GM23338 (cell line): ENCODE measurements around the gene MYCBP2. TPM values are rescaled to one million over a fixed set of nuclear protein-coding genes. Genes with fewer than 3 reads are reported as not detected.

ENCODE experiments used
- CREB1 ChIP-seq: fragments of 250-450 bp; sonication (Bioruptor Pico); IDR thresholded peaks from 2 replicates; pipeline ENCODE4 v1.5.0; 2020; ENCODE audit warnings: low read depth, mild to moderate bottlenecking, moderate library complexity
- EZH2 ChIP-seq: fragments of 200-600 bp; sonication (generic); IDR thresholded peaks from one replicate; pipeline ENCODE4 v1.8.0; 2017; ENCODE audit warnings: antibody characterized with exemption, mild to moderate bottlenecking, low read depth; ENCODE audit not compliant: unreplicated experiment
- POLR2AphosphoS5 ChIP-seq: IDR thresholded peaks from 2 replicates; pipeline ENCODE4 v1.6.1; 2016; ENCODE audit warnings: antibody characterized with exemption, low read depth
- STAT1 ChIP-seq: IDR thresholded peaks from one replicate; pipeline ENCODE4 v1.6.1; 2016; ENCODE audit warnings: antibody characterized with exemption; ENCODE audit not compliant: unreplicated experiment
- ZNF331 ChIP-seq: fragments of 250-450 bp; sonication (Bioruptor Pico); IDR thresholded peaks from 2 replicates; pipeline ENCODE4 v1.5.0; 2020; ENCODE audit warnings: low read depth, mild to moderate bottlenecking, moderate library complexity
- polyA plus RNA-seq: library from polyadenylated mRNA; unstranded; fragments of >200 nt; fragmentation: Nextera tagmentation; extraction: Ambion mirVana; gene quantifications from 2 replicates; pipeline ENCODE4 v1.2.1, GENCODE V29; 2016
- total RNA-seq: library from RNA; depleted of rRNA; stranded (reverse); fragments of >200 nt; shearing (Covaris generic); gene quantifications from 2 replicates; pipeline ENCODE4 v1.2.3, GENCODE V29; 2014
- TF ChIP-seq, protein P1 (sequence below): fragments of 250-450 bp; sonication (Bioruptor Pico); IDR thresholded peaks from 2 replicates; pipeline ENCODE4 v1.5.0; 2020; ENCODE audit warnings: mild to moderate bottlenecking, moderate library complexity
- TF ChIP-seq, protein P2 (sequence below): IDR thresholded peaks from 2 replicates; pipeline ENCODE4 v1.6.1; 2016; ENCODE audit warnings: antibody characterized with exemption
- TF ChIP-seq, protein P3 (sequence below), 2 experiments: fragments of 200-600 bp in 1 of 2; sonication (generic) in 1 of 2; conservative IDR thresholded peaks; 2 replicates each; pipeline versions ENCODE4 v1.5.1 to v1.6.1; 2016 to 2017; ENCODE audit warnings: antibody characterized with exemption in 2 of 2, low read depth in 2 of 2, mild to moderate bottlenecking in 2 of 2, moderate library complexity in 1 of 2

MYCBP2 gene
- total and polyA plus RNA-seq, 2 experiments from 2014 or later, result 54.6 to 77.2 TPM

DNA sequence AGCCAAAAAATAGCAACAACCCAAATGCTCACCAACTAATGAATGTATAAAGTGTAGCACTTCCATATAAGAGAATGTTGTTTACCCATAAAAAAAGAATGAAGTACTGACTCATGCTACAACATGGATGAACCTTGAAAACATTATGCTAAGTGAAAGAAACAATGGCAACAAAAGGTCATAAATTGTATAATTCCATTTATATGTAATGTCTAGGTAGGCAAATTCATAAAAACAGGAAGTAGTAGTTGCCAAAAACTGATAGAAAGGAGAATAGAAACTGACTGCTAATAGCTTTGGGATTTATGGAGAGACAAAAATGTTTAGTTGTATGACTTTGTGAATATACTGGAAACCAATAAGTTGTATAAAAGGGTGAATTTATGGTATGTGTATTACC lies 21.6 kb downstream of the MYCBP2 start (continued):
- TF ChIP-seq, protein P1, sequence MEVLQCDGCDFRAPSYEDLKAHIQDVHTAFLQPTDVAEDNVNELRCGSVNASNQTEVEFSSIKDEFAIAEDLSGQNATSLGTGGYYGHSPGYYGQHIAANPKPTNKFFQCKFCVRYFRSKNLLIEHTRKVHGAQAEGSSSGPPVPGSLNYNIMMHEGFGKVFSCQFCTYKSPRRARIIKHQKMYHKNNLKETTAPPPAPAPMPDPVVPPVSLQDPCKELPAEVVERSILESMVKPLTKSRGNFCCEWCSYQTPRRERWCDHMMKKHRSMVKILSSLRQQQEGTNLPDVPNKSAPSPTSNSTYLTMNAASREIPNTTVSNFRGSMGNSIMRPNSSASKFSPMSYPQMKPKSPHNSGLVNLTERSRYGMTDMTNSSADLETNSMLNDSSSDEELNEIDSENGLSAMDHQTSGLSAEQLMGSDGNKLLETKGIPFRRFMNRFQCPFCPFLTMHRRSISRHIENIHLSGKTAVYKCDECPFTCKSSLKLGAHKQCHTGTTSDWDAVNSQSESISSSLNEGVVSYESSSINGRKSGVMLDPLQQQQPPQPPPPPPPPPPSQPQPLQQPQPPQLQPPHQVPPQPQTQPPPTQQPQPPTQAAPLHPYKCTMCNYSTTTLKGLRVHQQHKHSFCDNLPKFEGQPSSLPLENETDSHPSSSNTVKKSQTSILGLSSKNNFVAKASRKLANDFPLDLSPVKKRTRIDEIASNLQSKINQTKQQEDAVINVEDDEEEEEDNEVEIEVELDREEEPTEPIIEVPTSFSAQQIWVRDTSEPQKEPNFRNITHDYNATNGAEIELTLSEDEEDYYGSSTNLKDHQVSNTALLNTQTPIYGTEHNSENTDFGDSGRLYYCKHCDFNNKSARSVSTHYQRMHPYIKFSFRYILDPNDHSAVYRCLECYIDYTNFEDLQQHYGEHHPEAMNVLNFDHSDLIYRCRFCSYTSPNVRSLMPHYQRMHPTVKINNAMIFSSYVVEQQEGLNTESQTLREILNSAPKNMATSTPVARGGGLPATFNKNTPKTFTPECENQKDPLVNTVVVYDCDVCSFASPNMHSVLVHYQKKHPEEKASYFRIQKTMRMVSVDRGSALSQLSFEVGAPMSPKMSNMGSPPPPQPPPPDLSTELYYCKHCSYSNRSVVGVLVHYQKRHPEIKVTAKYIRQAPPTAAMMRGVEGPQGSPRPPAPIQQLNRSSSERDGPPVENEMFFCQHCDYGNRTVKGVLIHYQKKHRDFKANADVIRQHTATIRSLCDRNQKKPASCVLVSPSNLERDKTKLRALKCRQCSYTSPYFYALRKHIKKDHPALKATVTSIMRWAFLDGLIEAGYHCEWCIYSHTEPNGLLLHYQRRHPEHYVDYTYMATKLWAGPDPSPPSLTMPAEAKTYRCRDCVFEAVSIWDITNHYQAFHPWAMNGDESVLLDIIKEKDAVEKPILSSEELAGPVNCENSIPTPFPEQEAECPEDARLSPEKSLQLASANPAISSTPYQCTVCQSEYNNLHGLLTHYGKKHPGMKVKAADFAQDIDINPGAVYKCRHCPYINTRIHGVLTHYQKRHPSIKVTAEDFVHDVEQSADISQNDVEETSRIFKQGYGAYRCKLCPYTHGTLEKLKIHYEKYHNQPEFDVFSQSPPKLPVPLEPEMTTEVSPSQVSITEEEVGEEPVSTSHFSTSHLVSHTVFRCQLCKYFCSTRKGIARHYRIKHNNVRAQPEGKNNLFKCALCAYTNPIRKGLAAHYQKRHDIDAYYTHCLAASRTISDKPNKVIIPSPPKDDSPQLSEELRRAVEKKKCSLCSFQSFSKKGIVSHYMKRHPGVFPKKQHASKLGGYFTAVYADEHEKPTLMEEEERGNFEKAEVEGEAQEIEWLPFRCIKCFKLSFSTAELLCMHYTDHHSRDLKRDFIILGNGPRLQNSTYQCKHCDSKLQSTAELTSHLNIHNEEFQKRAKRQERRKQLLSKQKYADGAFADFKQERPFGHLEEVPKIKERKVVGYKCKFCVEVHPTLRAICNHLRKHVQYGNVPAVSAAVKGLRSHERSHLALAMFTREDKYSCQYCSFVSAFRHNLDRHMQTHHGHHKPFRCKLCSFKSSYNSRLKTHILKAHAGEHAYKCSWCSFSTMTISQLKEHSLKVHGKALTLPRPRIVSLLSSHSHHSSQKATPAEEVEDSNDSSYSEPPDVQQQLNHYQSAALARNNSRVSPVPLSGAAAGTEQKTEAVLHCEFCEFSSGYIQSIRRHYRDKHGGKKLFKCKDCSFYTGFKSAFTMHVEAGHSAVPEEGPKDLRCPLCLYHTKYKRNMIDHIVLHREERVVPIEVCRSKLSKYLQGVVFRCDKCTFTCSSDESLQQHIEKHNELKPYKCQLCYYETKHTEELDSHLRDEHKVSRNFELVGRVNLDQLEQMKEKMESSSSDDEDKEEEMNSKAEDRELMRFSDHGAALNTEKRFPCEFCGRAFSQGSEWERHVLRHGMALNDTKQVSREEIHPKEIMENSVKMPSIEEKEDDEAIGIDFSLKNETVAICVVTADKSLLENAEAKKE (CRISPR knock-in tag), result no peak
- TF ChIP-seq, protein P2, sequence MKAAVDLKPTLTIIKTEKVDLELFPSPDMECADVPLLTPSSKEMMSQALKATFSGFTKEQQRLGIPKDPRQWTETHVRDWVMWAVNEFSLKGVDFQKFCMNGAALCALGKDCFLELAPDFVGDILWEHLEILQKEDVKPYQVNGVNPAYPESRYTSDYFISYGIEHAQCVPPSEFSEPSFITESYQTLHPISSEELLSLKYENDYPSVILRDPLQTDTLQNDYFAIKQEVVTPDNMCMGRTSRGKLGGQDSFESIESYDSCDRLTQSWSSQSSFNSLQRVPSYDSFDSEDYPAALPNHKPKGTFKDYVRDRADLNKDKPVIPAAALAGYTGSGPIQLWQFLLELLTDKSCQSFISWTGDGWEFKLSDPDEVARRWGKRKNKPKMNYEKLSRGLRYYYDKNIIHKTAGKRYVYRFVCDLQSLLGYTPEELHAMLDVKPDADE, result no peak
- no peak for TF ChIP-seq POLR2AphosphoS5
- no peak for TF ChIP-seq ZNF331 (CRISPR knock-in tag)
- no peak for TF ChIP-seq STAT1
- TF ChIP-seq EZH2, result no peak
- TF ChIP-seq, protein P3, sequence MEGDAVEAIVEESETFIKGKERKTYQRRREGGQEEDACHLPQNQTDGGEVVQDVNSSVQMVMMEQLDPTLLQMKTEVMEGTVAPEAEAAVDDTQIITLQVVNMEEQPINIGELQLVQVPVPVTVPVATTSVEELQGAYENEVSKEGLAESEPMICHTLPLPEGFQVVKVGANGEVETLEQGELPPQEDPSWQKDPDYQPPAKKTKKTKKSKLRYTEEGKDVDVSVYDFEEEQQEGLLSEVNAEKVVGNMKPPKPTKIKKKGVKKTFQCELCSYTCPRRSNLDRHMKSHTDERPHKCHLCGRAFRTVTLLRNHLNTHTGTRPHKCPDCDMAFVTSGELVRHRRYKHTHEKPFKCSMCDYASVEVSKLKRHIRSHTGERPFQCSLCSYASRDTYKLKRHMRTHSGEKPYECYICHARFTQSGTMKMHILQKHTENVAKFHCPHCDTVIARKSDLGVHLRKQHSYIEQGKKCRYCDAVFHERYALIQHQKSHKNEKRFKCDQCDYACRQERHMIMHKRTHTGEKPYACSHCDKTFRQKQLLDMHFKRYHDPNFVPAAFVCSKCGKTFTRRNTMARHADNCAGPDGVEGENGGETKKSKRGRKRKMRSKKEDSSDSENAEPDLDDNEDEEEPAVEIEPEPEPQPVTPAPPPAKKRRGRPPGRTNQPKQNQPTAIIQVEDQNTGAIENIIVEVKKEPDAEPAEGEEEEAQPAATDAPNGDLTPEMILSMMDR (conservative IDR thresholded peaks at IDR 0.05; ENCODE audit: low read depth in 2 of 2), result no peak
- TF ChIP-seq CREB1 (CRISPR knock-in tag), result no peak
